Non-pigmented ciliary epithelial cell (primary cell): ENCODE results near the gene CCDC178.
"Not testable (repeated sequence)": the region's sequence is repeated elsewhere in the genome, so short reads cannot be mapped to it uniquely, and the experiment has no call there.

ENCODE experiments used
- DNase-seq: peaks from one replicate; pipeline ENCODE4 v3.0.0-alpha.2; 2010; ENCODE audit warnings: low read depth

Gene CCDC178

DNA sequence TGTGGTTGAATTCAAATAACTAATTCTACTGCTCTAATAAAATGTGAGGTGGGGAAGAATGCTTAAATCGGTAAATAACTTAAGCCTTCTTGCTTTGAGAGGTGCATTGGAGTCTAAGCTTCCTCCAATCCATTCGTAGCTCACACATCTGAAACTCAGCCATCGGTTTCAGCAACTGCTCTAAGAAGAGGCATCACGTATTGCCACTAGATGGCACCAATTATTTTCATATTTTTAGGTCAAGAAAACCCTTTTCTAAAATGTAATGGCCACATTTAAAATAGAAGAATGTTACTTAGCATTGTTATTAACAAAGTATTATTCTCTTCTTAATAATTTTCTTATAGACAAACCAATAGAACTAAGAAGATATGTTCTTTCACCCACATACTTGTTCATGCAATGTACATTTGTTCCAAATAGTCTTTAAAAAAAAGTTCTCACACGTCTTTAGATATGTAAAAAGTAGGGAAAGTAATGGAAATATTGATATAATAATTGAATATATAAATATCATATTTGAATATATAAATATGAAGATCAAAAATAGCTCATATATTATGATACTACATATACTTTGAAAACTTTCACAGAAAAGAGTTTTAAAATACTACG is 229.8 kb downstream of the CCDC178 start:
- DNase-seq: no peak

DNA sequence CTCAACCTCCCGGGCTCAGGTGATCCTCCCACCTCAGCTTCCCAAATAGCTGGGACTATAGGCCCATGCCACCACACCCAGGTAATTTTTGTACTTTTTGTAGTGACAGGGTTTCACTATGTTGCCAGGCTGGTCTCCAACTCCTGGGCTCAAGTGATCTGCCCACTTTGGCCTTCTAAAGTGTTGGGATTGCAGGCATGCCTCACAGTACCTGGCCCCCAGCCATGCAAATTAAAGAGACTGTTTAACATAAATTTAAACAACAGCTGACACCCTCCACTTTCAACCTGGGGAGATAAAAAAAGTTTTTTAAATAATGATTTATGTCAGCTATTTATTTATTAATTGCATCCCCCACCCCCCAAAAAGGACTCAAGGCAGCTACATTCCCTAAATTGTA is 234.7 kb downstream of the CCDC178 start:
- DNase-seq: no peak

DNA sequence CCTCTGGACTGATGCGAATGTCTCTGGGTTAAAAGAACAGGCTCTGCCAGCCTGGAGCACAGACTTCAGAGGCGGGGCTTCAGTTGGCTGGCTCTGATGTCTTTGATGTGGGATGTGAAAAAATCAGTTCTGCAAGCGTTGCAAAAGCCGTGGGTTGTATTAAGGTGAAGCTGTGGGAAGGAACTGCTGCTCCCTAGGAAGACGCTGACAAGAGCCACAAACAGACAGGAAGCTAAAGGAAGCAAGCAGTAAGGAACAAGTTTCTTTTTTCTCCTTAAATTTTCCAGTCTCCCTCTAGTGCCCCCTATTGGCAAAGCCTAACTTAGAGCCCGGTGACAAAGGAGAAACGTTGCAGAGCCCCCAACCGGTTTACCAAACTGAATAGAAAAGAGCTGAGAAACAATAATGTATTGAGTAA is 239.0 kb downstream of the CCDC178 start:
- DNase-seq: no peak

DNA sequence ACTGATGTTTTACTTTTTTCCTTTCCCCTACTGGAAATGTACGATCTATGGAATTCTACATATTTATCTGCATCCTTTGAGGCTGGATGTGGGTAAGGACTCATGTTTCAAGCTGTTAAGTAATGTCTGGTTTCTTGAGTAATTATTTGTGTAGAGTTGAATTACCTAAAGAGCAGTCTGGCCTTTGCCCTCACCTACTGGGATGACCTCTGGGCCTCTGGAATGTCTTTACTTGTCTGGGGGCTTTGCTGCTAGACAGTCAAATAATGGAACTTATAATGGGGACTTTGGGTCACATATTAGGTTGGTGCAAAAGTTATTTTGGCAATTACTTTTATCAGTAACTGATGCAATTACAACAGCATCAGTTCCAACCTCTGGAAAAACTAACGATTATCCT is 244.7 kb downstream of the CCDC178 start:
- no peak for DNase-seq

DNA sequence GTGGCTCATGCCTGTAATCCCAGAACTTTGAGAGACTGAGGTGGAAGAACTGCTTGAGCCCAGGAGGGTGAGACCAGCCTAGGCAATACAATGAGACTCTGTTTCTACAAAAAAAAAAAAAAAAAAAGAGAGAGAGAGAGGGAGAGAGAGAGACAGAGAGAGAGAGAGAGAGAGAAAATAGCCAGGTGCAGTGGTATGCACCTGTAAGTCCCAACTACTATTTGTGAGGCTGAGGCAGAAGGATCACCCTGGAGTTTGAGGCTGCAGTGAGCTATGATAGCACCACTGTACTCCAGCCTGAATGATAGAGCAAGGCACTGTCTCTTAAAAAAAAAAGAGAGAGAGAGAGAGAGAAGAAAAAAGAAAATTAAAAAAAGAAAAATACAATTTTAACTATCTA is 245.7 kb downstream of the CCDC178 start:
- DNase-seq: no peak

DNA sequence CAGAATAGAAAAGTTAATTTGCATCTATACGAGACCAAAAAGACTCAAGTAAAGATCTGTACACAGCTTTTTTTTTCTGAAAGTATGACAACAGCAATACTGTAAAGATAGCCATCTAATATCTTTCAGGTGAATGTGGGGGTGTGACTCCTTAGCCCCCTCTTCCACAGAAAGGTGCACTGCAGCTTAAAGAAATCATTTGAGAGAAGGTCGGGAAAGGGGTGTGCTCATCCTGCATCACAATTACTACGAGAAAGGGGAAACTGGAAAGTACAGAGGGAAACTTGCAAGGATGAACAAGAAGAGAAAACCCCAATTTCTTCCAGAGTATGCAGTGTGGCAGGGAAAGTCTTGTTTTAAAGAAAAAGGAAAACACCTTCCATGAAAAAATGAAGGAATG is 255.6 kb downstream of the CCDC178 start:
- DNase-seq: no peak

DNA sequence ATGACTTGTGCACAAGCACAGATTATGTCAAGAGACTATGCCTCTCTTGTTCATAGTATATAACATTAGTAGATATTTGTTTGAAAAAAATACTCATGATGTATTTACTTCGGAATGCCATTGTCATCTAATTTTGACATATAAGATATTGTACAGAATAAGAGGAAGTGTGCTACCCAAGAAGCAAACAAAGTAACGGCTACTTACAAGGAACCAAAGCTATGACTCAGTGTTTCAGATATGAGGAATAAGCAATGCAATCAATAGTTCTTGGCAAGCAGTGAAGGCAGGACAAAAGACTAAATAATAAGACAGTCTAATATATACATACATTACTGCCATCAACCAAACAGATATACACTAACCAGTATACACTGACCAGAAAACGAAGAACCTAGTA is 256.3 kb downstream of the CCDC178 start:
- no peak for DNase-seq

DNA sequence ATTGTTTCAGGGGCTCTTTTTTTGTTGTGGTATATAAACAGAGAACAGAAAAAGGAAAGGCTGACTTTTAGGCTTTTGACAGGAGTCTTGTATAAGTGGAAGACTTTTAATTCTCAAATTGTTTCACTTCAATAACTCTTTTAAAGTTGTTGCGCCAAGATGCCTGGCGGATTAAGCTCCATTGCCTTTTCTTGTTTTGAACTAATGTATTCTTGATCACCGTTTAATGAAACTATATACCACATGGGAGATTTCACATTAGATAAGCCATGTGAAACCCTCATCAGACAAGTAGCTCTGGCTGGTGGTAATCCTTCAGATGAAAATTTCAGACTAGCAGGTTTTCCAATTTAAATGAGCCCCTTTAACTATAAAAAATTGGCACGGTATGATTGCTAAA is 257.4 kb downstream of the CCDC178 start:
- no peak for DNase-seq

DNA sequence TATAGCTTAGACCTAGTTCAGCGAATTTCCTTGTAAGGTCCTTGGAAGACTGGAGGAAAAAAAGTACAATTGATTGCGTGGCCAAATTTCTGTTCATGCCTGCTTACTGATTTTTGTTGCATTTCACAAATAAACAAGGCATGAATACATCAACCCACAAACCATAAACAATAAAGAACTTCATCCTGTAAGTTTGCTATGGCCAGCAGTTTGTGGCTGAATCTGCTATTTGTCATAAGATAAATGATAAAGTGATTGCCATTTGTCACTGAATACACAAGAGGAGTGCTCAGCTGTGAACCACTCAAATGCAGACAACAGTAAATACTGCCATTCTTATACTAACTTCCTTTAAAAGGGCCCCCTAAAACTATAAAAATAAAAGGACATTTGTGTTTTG is 259.5 kb downstream of the CCDC178 start:
- no peak for DNase-seq

DNA sequence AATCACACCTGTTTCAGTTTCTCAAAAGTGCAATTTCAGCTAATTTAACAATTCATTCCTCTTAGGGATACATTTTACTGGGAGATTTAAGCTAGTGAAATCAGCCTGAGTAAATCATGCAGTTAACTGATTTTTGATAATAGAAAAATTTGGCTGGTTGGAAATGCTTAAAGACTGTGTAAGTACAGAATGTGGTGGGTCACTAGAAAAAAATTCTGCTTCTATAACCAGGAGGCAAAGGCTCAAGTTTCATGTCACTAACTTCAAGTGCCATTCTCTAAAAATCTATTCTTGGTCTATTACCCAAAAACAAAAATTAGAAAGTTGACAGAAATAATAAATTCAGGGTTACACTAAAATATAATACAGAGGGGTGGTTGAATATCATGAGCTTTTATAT is 271.3 kb downstream of the CCDC178 start:
- DNase-seq: no peak

DNA sequence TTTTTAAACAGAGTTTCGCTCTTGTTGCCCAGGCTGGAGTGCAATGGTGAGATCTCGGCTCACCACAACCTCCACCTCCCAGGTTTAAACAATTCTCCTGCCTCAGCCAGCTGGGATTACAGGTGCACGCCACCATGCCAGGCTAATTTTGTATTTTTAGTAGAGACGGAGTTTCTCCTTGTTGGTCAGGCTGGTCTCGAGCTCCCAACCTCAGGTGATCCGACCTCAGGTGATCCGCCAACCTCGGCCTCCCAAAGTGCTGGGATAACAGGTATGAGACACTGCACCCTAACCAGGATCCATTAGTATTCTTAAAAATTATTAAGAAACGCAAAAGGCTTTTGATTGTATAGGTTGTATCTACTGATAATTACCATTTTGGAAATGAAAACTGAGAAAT is 276.4 kb downstream of the CCDC178 start:
- DNase-seq: not testable (repeated sequence)

DNA sequence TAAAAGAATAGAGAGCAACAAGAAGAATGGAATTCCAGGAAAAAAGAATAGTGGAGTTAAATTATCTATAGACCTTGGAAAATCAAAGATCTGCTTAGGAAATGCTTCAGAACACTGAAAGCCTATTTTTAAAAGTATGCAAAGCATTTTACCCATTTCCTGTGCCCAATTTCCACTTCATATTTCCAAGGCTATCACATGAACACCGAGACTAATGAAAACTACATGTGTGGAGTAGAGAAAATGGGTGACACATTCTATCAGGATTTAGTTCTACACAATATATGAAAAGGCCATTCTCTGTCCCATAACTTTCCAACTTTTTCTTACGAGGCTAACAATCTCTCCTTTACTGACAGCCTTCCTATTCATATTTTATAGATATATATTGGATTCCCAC is 279.4 kb downstream of the CCDC178 start:
- DNase-seq: no peak

DNA sequence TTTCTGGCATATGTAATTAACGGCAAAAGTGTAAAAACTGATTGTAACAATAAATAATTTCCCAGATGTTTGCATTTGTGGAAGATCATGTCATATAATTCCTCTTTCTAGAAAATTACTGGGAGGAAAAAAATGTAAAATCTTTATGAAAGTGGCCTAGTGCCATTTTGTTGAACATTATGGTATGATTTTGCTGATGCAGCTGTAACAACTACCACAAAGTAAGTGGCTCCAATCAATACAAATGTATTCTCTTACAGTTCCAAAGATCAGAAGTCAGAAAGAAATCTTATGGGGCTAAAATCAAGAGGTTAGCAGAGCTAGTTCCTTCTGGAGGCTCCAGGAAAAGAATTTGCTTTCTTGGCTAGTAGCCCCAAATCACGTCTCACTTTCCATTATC is 281.4 kb downstream of the CCDC178 start:
- DNase-seq: no peak

DNA sequence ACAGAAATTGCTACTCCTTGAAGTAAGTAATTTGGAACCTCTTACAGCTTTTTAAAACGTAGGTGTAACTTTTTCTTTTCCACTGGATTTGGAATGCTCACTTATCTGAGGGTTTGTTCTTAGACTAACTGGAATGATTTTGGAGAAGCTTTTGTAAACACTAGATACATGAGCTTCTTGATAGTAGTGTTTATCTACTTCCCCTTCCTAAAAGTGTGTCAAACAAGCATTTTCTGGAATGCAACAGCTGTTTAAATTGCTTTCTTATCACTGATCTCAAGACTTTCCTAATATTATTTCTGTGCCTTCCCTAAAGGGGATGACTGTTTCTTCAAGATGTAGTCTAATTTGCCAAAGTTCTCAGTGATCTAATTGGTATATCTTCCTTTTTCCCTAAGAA is 282.6 kb downstream of the CCDC178 start:
- no peak for DNase-seq

DNA sequence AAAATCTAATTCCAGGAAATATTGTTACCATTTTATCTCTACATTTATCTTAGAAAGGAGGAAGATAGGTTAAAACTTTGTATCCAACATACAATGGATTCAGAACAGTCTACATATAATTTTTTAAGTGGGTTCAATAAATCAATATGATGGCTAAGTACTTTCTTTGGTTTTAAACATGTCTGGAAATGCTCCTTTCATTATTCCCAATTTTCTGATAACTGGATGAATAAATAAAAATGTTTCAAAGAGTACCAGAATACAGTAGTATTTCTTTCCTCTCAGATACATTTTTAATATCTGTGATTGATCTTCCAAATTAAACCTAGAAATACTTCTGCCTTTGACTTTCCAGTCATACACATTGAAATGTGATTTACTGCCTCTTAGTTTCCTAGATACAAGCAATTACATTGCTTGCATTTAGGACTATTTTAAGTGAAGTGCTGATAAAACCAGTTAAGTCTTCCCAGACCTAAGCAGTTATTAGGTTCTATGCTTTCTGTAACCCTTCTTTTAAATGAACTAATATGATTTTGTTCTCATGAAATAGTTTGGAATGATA is 283.5 kb downstream of the CCDC178 start:
- no peak for DNase-seq

DNA sequence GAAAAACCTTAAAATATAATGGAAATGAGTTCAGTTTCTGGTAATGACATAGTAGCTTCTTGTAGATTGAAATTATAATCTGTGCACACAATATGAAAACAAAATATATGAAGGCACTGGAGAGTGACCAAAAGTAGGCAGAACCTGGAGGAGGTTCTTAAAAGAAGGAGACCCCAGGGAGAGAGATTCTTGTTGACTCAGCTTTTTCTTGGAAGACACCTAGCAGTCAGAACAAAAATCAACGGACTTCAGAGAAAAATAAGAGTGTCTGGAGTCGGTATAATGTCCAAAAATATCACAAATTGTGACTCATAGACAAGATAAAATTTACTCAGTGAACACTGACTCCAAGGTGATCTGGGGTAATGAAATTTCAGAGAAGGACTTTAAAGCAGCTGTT is 286.5 kb downstream of the CCDC178 start:
- DNase-seq: no peak

DNA sequence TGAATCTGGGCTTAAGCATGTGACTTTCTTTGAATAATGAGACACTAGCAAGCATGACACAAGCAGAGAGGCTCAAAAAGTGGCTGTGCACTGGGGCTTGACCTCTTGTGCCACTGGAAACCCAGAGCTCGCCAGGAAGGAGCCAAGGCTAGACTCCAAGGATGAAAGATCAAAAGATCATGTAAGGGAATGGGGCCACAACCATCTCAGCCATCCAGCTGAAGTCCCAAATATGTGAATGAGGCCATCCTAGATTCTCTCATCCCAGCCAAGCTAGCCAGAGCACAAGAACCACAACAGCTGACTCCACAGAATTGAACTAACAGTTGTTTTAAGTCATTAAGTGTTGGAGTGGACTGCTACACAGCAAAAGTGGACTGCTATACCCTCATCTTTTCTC is 288.1 kb downstream of the CCDC178 start:
- DNase-seq: no peak

DNA sequence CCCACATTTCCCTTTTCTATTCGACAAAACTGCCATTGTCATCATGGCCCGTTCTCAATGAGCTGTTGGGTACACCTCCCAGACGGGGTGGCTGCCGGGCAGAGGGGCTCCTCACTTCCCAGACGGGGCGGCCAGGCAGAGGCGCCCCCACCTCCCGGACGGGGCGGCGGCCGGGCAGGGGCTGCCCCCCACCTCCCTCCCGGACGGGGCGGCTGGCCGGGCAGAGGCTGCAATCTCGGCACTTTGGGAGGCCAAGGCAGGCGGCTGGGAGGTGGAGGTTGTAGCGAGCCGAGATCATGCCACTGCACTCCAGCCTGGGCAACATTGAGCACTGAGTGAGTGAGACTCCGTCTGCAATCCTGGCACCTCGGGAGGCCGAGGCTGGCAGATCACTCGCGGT is 292.7 kb downstream of the CCDC178 start:
- DNase-seq: not testable (repeated sequence)

DNA sequence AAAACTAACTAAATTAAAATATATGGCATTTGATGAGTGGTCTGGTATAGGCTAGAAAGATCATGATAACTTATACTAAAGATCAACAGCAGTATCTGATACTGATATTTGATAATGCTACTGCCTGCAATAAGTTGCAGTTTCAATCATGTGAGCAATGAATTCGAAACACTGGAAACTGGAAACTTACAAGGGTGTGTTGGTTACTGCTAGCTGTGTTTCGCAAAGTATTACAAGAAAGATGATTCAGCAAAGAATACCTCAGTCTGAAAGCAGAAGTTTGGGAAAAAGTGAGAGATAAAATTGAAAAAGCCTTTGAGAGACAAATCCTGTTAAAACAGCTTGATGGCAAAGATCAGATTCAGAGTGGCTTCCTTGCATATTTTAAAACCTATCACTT is 294.5 kb downstream of the CCDC178 start:
- no peak for DNase-seq

DNA sequence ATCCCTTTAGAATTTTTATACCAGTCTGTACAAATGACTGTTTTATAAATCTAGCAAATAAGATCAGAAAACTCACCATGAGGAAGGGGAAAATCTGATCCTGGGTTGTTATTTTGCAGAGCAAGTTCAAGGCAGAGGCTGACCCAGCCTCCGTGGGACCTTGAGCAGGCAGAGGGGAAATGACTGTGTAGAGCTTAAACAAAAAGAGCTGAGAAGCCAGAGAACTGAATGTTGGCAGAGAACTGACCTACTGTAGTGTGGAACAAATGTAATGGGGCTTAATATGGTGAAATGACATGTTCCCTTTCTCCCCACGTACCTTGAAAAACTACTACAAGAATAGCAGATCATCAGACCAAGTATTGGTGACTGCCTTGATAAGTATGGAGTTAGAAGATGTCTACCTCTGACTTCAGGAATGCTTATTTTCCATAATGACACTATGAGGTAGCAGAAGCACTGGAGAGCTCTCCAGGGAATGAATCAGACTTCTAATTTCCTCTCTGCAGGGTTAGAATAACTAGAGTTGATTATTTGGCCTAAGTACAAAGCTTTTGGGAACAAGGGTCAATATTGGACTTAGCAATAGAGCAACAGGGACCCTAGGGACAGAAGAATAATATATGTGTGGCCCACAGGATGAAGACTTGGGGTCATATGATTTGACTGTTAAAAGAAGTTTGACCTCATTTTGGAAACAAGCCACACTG is 304.4 kb downstream of the CCDC178 start:
- DNase-seq: no peak

DNA sequence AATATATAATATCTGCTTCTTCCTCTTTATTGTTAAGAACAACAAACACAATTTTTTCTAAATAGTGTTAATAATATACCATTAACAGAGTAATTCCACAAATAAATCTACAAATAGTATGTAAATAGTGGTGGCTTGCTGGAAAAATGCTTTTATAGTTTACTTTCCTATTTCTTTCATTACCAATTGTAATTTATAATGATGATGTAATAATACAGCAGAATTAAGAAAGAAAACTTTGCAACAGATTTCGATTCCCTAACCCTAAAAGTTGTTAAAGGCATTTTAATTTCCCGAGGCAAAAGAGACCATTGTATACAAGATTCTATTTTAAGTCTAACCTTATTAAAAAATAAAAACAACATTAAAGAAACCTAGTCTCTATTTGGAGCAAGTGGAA is 307.9 kb downstream of the CCDC178 start:
- no peak for DNase-seq

DNA sequence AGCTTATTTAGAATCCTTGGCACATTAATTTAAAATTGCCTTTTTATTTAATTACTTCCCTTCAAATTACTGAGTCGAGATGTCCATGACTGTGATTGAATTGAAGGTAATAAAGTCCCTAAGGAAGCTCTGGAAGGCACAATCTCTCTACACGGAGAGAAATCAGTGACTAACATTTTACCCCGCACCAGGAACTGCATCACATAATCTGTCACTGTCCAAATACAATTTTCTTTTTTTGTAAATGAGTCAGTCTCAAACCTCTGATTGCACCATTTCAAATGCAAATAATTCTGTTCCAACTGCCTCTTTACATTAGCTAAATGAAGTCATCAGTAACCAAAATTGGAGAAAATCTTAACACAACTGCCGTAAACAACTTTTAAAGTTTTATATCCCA is 311.9 kb downstream of the CCDC178 start:
- no peak for DNase-seq

DNA sequence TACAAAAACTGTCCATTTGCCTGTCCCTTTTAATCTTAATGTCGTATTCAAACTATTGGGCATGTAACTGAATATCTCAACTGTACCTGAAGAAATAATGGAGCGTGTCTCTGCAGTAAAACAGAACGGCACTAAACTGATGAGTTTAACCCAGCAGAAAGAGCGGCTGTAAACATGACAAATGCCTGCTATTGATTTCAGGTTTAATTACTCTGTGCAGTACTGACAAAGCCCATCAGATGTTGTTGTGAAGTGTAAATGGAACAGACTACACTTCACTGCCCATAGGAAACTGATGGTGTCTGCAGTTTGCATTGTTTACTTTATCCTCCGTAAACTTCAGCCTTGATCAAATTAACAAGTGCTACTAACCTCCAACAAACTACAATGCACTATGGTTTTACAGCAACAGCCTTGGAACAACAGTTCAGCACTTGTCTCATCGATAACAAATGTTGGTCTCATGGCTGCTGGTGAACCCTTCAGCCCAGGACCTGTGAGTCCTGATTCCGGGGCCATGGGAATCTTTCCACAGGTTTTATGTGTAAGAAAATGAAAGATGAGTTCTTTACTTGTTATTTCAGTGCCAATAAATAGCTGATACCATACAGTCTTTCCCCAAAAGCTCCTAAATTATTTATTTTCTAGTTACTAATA is 316.5 kb downstream of the CCDC178 start:
- no peak for DNase-seq
